Small intestine (tissue), 7 donors: ENCODE data around the gene SMIM12. TPM values are rescaled to one million over a fixed set of nuclear protein-coding genes. Genes with fewer than 3 reads are reported as not detected.

ENCODE experiments used
- DNase-seq, 2 donors: peaks; one replicate each; pipeline versions ENCODE4 v3.0.0 to v3.0.0-alpha.2; 2013
- FAIRE-seq: peaks from 2 replicates; lab custom pipeline; 2012; peaks lifted over from hg19 to GRCh38; lab: Jason Lieb, UNC
- H3K27ac ChIP-seq, 3 donors: one replicate each; pipeline ENCODE4 v1.5.1; 2013; ENCODE audit warnings: low read length in 2 of 3, mild to moderate bottlenecking in 2 of 3, control low read depth in 1 of 3, inconsistent platforms in 1 of 3, low read depth in 1 of 3, moderate library complexity in 1 of 3
- H3K27me3 ChIP-seq, 3 donors: one replicate each; pipeline ENCODE4 v1.6.1; 2013; ENCODE audit warnings: low read length in 3 of 3, inconsistent platforms in 1 of 3; ENCODE audit not compliant: control insufficient read depth in 3 of 3, insufficient read depth in 3 of 3
- H3K36me3 ChIP-seq, 3 donors: one replicate each; pipeline ENCODE4 v1.6.1; 2013; ENCODE audit warnings: low read length in 3 of 3, inconsistent platforms in 1 of 3, low read depth in 1 of 3, mild to moderate bottlenecking in 1 of 3, moderate library complexity in 1 of 3; ENCODE audit not compliant: control insufficient read depth in 3 of 3, insufficient read depth in 2 of 3
- H3K4me1 ChIP-seq, 3 donors: one replicate each; pipeline ENCODE4 v1.6.1; 2013; ENCODE audit warnings: low read length in 2 of 3, inconsistent platforms in 1 of 3, low read depth in 1 of 3, mild to moderate bottlenecking in 1 of 3, moderate library complexity in 1 of 3; ENCODE audit not compliant: control insufficient read depth in 3 of 3, insufficient read depth in 2 of 3
- H3K4me3 ChIP-seq, 3 donors: one replicate each; pipeline ENCODE4 v1.5.1; 2013; ENCODE audit warnings: low read length in 3 of 3, control low read depth in 1 of 3, inconsistent platforms in 1 of 3, low read depth in 1 of 3, mild to moderate bottlenecking in 1 of 3, moderate library complexity in 1 of 3
- H3K9me3 ChIP-seq, 2 donors: one replicate each; pipeline ENCODE4 v1.6.1; 2013; ENCODE audit warnings: low read depth in 1 of 2, low read length in 1 of 2; ENCODE audit not compliant: control insufficient read depth in 2 of 2, insufficient read depth in 1 of 2
- WGBS, 3 donors: extraction: QIAGEN DNeasy Blood & Tissue Kit; methylation state at CpG; one replicate each; pipeline ENCODE4 v1.1.7; 2013; 5-methylcytosine and 5-hydroxymethylcytosine counted together
- polyA plus RNA-seq, 4 donors: library from polyadenylated mRNA; stranded (reverse) in 3 of 4; unstranded in 1 of 4; fragments of 200-250 nt in 3 of 4; fragments of 120-200 nt in 1 of 4; gene quantifications; one replicate each; pipeline versions ENCODE4 v1.2.1 to v1.2.3, GENCODE V29; 2013
- donor health status: healthy with polysubstance abuse.
- donor health status: control.
- donor health status: control.
- donor health status: Bipolar disorder and iron deficiency.
- donor health status: healthy.

The SMIM12 gene
- polyA plus RNA-seq, 4 donors: 26.6 to 53.2 (median 35.0) TPM

DNA sequence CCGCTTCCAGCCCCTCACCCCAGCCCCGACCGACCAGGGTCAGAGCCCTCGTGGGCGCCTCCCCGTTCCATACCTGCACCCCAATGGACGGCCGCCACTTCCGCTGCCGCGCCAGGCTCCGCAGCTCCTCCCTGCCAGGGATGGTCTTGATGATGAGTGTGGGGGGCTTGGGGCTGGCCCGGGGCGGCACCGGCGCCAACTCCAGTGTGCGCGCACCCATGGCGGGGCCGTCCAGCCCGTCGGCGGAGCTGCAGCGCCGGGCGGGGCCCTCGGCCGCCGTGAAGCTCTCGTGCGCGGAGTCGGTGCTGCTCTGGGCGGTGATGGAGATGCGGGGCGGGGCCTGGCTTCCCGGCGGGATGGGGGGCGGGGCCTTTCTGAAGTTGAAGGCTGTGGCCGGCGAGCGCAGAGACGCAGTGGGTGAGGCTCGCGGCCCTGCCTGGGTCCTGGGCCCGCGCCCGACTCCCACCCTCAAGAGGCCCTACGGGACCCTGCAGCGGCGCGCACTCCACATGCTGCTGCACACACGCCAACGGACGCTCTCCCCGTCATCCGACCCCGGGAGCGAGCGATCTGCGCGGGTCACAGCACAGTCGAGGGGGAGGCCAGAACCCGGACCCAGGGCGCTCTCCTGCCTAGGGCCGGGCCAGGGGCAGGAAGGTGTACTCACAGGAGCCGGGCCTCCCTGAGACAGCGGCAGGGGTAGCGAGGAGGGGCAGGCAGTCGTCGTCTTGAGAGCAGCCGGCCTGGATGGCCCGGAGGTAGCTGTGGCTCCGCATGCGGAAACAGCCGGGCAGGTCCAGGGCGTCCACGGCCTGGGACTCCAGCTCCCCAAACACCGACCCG lies 26.1 kb upstream of the SMIM12 start:
- DNase-seq (peak; percentile 23 to 51), FAIRE-seq (no peak)
- Histone ChIP-seq H3K4me1 (peaks cover 0 to 2% (median 0%) of the 10 kb centered on the region in 3 donors), H3K27ac (no peak overlapping the region), H3K9me3 (no peaks in the 10 kb centered on the region), H3K36me3 (no peaks in the 10 kb centered on the region), H3K27me3 (peaks cover 0 to 46% (median 8%) of the 10 kb centered on the region in 3 donors), H3K4me3 (peak overlapping the region in 2 of 3 donors; percentile 19 to 36)
- WGBS, 3 donors: 2 to 5% (median 4%) methylated on average over 57 to 80 of the region's 80 CpGs

- Histone ChIP-seq H3K27ac (no peak overlapping the region), H3K4me3 (peak overlapping the region in 2 of 3 donors; percentile 5 to 36), H3K36me3 (no peaks in the 10 kb centered on the region), H3K9me3 (no peaks in the 10 kb centered on the region), H3K4me1 (peaks cover 0 to 2% (median 0%) of the 10 kb centered on the region in 3 donors), H3K27me3 (peaks cover 0 to 44% (median 6%) of the 10 kb centered on the region in 3 donors)
- 12 to 24% (median 22%) methylated on average over 18 to 19 of the region's 19 CpGs for WGBS, 3 donors
- no peak for DNase-seq
- no peak for FAIRE-seq
These were observed 25.4 kb upstream of the SMIM12 start for GRCh38 chr1:34884961-34885360.

- Histone ChIP-seq H3K36me3 (no peaks in the 10 kb centered on the region), H3K4me1 (peaks cover 0 to 2% (median 0%) of the 10 kb centered on the region in 3 donors), H3K4me3 (no peak overlapping the region), H3K9me3 (no peaks in the 10 kb centered on the region), H3K27ac (no peak overlapping the region), H3K27me3 (peaks cover 0 to 41% (median 6%) of the 10 kb centered on the region in 3 donors)
- DNase-seq (no peak), FAIRE-seq (no peak)
- WGBS, 3 donors: 44 to 57% (median 48%) methylated on average over 3 of the region's 3 CpGs
These were observed 25.0 kb upstream of the SMIM12 start for GRCh38 chr1:34884536-34884935.

DNA sequence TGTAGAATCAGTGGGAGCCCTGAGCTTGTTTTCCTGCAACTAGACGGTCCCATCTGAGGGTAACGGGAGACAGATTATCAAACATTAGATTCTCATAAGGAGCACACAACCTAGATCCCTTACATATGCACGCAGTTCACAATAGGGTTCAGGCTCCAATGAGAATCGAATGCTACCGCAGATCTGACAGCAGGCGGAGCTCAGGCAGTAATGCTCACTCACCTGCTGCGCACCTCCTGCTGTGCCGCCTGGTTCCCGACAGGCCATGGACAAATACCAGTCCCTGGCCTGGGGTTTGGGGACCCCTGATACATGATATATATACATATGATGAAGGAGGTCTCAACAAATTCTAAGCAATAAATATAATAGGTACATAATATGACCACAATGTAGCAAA lies 19.7 kb upstream of the SMIM12 start:
- DNase-seq (no peak), FAIRE-seq (no peak)
- WGBS, 3 donors: 53 to 69% (median 65%) methylated on average over 9 of the region's 9 CpGs
- no peak overlapping the region for H3K4me3 ChIP-seq
- H3K4me1 ChIP-seq: no peaks in the 10 kb centered on the region
- H3K27me3 ChIP-seq: peaks cover 0 to 23% (median 2%) of the 10 kb centered on the region in 3 donors
- no peaks in the 10 kb centered on the region for H3K36me3 ChIP-seq
- no peak overlapping the region for H3K27ac ChIP-seq
- H3K9me3 ChIP-seq: no peaks in the 10 kb centered on the region

DNA sequence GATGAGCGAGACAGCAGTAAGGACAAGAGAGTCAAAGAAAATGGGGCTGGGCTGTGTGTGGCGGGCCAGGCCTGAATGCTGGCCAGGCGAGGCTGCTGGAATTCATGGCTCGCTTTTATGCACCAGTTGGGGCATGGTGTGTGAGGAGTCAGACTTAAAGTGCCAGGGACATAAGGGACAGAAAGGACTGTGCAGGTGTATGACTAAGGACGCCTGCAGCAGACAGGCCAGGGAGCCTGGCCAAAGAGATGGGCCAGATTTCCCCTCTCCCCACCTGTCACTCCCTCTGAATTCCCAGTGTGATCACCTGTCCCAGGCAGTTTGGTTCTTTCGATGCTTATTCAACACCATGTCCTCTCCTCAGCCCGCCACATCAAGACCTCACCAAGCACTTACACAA lies 16.9 kb upstream of the SMIM12 start:
- WGBS, 3 donors: 75 to 86% (median 81%) methylated on average over 6 to 7 of the region's 7 CpGs
- H3K27ac ChIP-seq: no peak overlapping the region
- FAIRE-seq (no peak), DNase-seq (no peak)
- no peak overlapping the region for H3K4me3 ChIP-seq
- no peaks in the 10 kb centered on the region for H3K36me3 ChIP-seq
- no peaks in the 10 kb centered on the region for H3K9me3 ChIP-seq
- peaks cover 0 to 26% (median 8%) of the 10 kb centered on the region in 3 donors for H3K27me3 ChIP-seq
- no peaks in the 10 kb centered on the region for H3K4me1 ChIP-seq

DNA sequence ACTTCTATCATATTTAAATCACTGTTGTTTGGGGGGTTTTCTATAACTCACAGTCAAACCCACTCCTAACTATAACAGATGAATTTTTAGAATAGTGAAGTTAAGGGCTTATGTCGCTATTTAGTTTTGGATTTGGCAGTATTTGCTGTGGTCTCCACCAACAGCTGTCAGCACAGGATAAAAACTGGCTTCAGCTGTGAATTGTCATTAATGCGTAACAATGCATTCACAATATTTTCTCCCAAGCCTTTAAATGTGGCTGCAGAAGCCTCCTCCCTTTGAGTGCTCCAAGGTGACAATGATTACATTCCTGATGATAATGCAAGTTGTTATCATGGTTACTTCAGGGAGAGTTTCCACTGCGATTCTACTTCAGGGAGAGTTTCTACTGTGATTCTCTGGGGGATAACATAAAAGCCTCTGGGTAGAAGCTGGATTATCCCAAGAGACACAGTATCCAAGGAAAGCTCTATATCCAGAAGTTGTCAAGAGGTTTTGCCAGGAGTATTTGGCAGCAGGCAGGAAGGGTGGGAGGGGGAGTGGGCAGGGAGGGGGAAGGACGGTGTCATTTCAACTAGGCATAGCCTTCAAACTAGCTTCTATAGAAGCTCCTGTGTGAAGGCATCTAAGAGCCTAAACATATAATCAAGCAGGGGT lies 14.9 kb upstream of the SMIM12 start:
- Histone ChIP-seq H3K4me1 (no peaks in the 10 kb centered on the region), H3K27me3 (peaks cover 0 to 27% (median 8%) of the 10 kb centered on the region in 3 donors), H3K27ac (no peak overlapping the region), H3K36me3 (no peaks in the 10 kb centered on the region), H3K9me3 (no peaks in the 10 kb centered on the region), H3K4me3 (no peak overlapping the region)
- FAIRE-seq (no peak), DNase-seq (no peak)
- 53 to 61% (median 60%) methylated on average over 4 of the region's 4 CpGs for WGBS, 3 donors

- Histone ChIP-seq H3K4me3 (no peak overlapping the region), H3K9me3 (no peaks in the 10 kb centered on the region), H3K27me3 (peaks cover 0 to 28% (median 8%) of the 10 kb centered on the region in 3 donors), H3K27ac (no peak overlapping the region), H3K36me3 (no peaks in the 10 kb centered on the region), H3K4me1 (no peaks in the 10 kb centered on the region)
- WGBS, 3 donors: 77 to 86% (median 83%) methylated on average over 4 of the region's 4 CpGs
- DNase-seq (no peak), FAIRE-seq (no peak)
These were observed 12.6 kb upstream of the SMIM12 start for GRCh38 chr1:34872133-34872503.

- Histone ChIP-seq H3K4me3 (no peak overlapping the region), H3K9me3 (no peaks in the 10 kb centered on the region), H3K27ac (no peak overlapping the region), H3K36me3 (no peaks in the 10 kb centered on the region), H3K4me1 (peaks cover 0 to 5% (median 0%) of the 10 kb centered on the region in 3 donors), H3K27me3 (peaks cover 0 to 26% (median 8%) of the 10 kb centered on the region in 3 donors)
- WGBS, 3 donors: 64 to 71% (median 70%) methylated on average over 17 of the region's 17 CpGs
- FAIRE-seq (no peak), DNase-seq (no peak)
These were observed 12.0 kb upstream of the SMIM12 start for GRCh38 chr1:34871443-34872132.
